HL-60/S4 treated with retinoic acid at 250 ng/mL for 4 days and 3 days (cell line): ENCODE data around the gene ZRSR2.
"Not testable (repeated sequence)": the region's sequence is repeated elsewhere in the genome, so short reads cannot be mapped to it uniquely, and the experiment has no call there.

Experiments used
- in situ Hi-C: fragments of 300-500 bp; cut with MboI; formaldehyde crosslinking; loops from 2 replicates; pipeline ENCODE4 v1.7.0; 2022; ENCODE audit warnings: low sequenced_read_pairs

The ZRSR2 gene

GRCh38 chrX:15790769-15791290, 546 bp downstream of the ZRSR2 start:
- in situ Hi-C loops, result no loop called here

- in situ Hi-C loops, result no loop called here
Observed at GRCh38 chrX:15797707-15798106, 7.4 kb downstream of the ZRSR2 start.

- in situ Hi-C loops, result no loop called here
Observed at GRCh38 chrX:15804563-15804962, 14.3 kb downstream of the ZRSR2 start.

- in situ Hi-C loops, result no loop called here
Observed at GRCh38 chrX:15808254-15808653, 18.0 kb downstream of the ZRSR2 start.

- in situ Hi-C loops, result no loop called here
Observed at GRCh38 chrX:15812192-15812938, 22.1 kb downstream of the ZRSR2 start.

- in situ Hi-C loops, result no loop called here
Observed at GRCh38 chrX:15813416-15813815, 23.1 kb downstream of the ZRSR2 start.

GRCh38 chrX:15814771-15815365, 24.6 kb downstream of the ZRSR2 start:
- in situ Hi-C loops, result no loop called here

- in situ Hi-C loops, result no loop called here
Observed at GRCh38 chrX:15815779-15816437, 25.6 kb downstream of the ZRSR2 start.

GRCh38 chrX:15816438-15816809, 26.1 kb downstream of the ZRSR2 start:
- in situ Hi-C loops, result no loop called here

GRCh38 chrX:15816886-15817285, 26.6 kb downstream of the ZRSR2 start:
- in situ Hi-C loops, result no loop called here

GRCh38 chrX:15820106-15821073, 30.1 kb downstream of the ZRSR2 start:
- in situ Hi-C loops, result no loop called here

- in situ Hi-C loops, result no loop called here
Observed at GRCh38 chrX:15822922-15823321, 32.6 kb downstream of the ZRSR2 start.

GRCh38 chrX:15825936-15826335, 35.7 kb downstream of the ZRSR2 start:
- in situ Hi-C loops, result no loop called here

GRCh38 chrX:15829217-15829616, 38.9 kb downstream of the ZRSR2 start:
- in situ Hi-C loops, result no loop called here

GRCh38 chrX:15831347-15831746, 41.1 kb downstream of the ZRSR2 start:
- in situ Hi-C loops, result not testable (repeated sequence)

GRCh38 chrX:15834053-15834452, 43.8 kb downstream of the ZRSR2 start:
- in situ Hi-C loops, result no loop called here

GRCh38 chrX:15834827-15835595, 44.7 kb downstream of the ZRSR2 start:
- in situ Hi-C loops, result no loop called here

GRCh38 chrX:15838017-15838416, 47.7 kb downstream of the ZRSR2 start:
- in situ Hi-C loops, result no loop called here

- in situ Hi-C loops, result no loop called here
Observed at GRCh38 chrX:15841853-15842516, 51.7 kb downstream of the ZRSR2 start.

- in situ Hi-C loops, result no loop called here
Observed at GRCh38 chrX:15843960-15844359, 53.7 kb downstream of the ZRSR2 start.
